ENCODE results near the gene YTHDC1.

DNA sequence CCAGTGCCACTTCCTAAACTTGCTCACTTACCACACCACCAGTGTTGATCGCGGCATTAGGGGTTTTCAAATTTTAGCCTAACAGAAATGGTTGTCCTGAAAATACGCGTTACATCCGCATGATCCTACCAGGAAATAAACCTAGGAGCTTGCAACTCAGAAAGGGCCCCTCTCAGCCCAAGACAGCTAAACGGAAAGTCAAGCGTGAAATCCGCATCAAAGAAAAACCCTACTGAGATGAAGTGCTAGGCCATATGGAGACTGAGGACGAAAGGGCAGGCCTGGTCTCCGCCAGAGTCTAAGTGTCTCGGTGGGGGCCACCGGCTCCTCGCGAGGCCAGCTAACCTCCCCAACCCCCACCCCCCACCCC is 626 bp downstream of the YTHDC1 start:
- TF ChIP-seq MLLT10 (CRISPR knock-in tag; IDR thresholded peaks at IDR 0.05): no peak
- no peak for TF ChIP-seq MEF2D (CRISPR knock-in tag; IDR thresholded peaks at IDR 0.05)
- no peak for TF ChIP-seq CREB1 (IDR thresholded peaks at IDR 0.05)
- TF ChIP-seq CREB1 (CRISPR knock-in tag; IDR thresholded peaks at IDR 0.05): no peak
- TF ChIP-seq NONO (IDR thresholded peaks at IDR 0.05): no peak
- no peak for TF ChIP-seq NONO (CRISPR knock-in tag; conservative IDR thresholded peaks at IDR 0.05)
- TF ChIP-seq ZKSCAN8 (CRISPR knock-in tag; IDR thresholded peaks at IDR 0.05; ENCODE audit: borderline replicate concordance): no peak
- no peak for TF ChIP-seq RNF2 (conservative IDR thresholded peaks at IDR 0.05; ENCODE audit: low read depth)
- TF ChIP-seq, protein P1, sequence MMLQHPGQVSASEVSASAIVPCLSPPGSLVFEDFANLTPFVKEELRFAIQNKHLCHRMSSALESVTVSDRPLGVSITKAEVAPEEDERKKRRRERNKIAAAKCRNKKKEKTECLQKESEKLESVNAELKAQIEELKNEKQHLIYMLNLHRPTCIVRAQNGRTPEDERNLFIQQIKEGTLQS (CRISPR knock-in tag; IDR thresholded peaks at IDR 0.05): no peak
- TF ChIP-seq EP300 (IDR thresholded peaks at IDR 0.05; ENCODE audit: low read depth in 2 of 2, low read length in 2 of 2): no peak
- no peak for TF ChIP-seq EP300 (CRISPR knock-in tag; IDR thresholded peaks at IDR 0.05; ENCODE audit: borderline replicate concordance)
- TF ChIP-seq ZNF382 (CRISPR knock-in tag; IDR thresholded peaks at IDR 0.05; ENCODE audit: borderline replicate concordance): no peak
- TF ChIP-seq POLR2A (IDR thresholded peaks at IDR 0.05; ENCODE audit: insufficient read depth in 1 of 2, low read depth in 2 of 2, low read length in 2 of 2): no peak
- TF ChIP-seq SALL1 (CRISPR knock-in tag; IDR thresholded peaks at IDR 0.05): no peak
